Activated CD4-positive, alpha-beta T cell treated with anti-CD3 and anti-CD28 coated beads for 24 hours (primary cell): Measurements from ENCODE around the gene TNS1.

Experiments
- DNase-seq, 2 donors: peaks; one replicate each; pipeline ENCODE4 v3.0.0-alpha.2; 2020; ENCODE audit warnings: low read depth in 2 of 2

The TNS1 gene

DNA sequence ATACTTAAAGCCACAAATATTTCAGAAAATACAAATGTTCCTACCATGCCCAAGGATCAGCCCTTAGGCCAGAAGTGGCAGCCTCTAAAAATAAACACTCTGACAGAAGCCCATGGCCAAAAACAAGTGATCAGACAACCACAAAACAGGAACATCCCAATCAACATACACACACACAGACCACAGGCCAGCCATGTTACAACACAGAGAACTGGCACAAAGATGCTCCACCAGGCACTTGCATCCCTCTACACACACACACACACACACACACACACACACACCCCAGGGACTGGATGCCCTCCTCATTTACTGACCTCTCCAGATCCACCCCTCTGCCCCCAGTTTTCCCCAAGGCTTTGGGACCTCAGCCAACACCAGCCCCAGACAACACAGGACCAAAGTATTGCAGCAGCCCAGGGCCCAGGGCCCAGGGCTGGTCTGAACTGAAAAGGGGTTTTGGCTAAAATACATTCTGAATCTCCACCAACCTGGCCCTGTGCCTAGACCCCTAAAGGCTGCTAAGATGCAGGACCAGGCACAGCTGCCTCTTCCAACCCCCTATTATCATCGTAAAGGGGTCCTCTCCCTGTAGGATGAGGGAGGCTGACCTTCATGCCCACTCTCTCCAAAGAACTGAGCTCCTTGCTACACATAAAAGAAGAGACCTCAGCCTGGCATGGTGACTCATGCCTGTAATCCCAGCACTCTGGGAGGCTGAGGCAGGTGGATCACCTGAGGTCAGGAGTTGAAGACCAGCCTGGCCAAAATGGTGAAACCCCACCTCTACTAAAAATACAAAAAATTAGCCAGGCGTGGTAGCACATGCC, 151.4 kb downstream of the TNS1 start:
- DNase-seq = no peak

DNA sequence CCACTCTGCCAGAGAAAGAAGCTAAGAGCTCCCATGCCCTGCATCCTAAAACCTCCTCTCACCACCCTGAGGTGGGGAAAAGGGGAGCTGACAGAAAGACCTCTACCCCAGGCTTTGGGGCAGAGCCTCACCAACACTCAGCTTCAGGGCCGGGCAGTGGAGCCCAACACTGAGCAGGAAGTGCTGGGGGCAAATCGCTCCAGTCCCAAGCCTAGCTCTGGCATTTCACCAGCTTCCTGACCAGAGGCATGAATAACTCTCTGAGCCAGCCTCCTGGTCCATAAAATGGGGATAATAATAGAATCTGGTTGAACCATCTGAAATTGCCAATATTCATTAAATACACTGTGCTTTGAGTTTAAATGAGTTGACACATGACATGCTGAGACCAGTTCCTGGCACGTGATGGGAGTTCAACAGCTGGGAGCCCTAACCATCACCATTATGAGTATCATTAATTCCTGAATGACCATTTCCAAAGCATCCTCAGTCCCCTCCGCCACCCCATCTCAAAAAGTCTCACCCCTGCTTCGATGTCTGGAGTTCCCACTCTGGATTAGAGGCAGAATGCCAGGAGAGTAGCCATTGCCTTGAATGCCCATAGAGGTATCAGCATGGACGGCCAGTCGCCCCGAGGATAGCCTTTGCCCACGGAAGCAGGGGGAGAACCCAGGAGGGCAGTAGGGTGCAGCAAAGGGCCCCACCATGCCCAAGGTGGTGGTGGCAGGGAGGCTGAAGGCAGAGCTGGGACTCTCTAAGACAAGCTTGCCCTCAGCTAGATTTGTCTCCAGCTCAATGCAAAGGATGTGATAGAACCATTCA, 153.4 kb downstream of the TNS1 start:
- DNase-seq = no peak

- DNase-seq = no peak
Observed at GRCh38 chr2:217848351-217848957, 154.3 kb downstream of the TNS1 start.

GRCh38 chr2:217847552-217848350, 155.0 kb downstream of the TNS1 start:
- no peak for DNase-seq

DNA sequence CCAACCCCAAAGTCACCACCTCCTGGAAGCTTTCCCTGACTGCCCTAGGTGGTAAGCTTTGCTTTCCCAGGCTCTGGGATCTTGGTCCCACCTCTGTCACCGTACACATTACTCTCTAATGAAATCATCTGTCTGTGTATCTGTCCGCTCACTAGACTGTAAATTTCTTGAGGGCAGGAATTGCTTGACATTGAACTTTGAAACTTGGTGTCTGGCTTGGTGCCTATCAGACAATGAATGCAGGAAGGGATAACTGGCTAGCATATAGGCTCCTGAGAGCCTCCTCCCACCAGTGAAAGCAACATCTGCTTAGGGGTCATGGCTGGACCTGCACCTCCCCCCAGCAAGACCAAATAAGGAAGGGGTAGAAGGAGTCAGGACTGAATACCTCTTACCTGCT, 155.7 kb downstream of the TNS1 start:
- DNase-seq = no peak

GRCh38 chr2:217846321-217846743, 156.5 kb downstream of the TNS1 start:
- no peak for DNase-seq

- no peak for DNase-seq
Observed at GRCh38 chr2:217845301-217845700, 157.5 kb downstream of the TNS1 start.

GRCh38 chr2:217844696-217845095, 158.1 kb downstream of the TNS1 start:
- no peak for DNase-seq

DNA sequence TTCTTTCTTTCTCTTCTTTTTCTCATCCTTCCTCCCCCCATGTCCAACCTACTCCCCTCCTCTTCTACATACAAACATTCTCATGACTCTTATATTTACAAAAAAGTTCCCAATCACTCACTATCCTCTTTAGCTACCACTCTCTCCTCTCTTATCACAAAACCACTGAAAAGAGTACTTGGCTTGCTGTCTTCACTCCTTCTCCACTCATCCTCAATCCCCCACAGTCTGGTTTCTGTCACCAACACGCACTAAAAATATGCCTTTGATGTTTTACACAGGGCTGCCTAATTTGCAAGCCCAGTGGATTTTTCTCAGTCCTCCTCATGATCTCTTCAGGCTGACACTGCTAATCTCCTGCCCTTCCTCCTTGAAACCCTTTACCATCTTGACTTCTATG, 159.5 kb downstream of the TNS1 start:
- DNase-seq = no peak

DNA sequence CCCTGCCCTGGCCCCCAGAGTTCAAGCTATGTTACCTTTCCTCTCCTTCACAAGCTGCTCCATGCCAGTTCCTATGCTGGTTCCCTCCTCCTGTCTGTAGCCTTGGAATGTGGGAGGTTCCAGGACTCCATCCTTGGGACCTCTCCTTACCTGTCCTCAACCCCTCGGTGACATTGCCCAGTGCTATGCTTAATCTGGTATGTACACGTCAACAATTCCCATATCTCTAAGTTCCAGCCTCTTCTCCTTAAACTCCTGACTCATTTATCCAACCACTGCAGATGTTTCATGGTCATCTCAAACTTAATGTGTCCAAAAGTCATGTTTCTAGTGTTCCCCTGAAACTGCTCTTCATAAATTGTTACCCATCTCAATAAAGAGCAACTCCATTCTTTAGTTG, 160.8 kb downstream of the TNS1 start:
- DNase-seq = no peak

DNA sequence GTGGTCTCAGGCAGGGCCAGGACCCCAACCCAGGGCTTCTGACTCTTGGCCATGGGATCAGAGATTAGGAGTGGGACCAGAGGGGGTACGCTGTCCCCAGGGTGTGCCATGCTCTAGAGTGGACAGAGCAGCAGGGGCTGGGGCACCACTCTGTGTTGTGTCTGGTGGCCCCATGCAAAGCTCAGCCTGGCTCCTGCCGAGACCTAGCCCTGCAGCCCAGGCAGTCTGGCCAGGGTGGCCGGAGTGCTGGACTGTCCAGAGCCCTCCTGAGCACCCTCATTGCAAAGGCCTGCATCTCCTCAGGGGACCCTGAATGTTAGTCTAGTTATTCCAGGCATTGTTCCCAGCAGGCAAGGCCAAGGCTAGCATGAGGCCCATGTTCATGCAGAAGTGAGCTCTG, 162.3 kb downstream of the TNS1 start:
- no peak for DNase-seq

GRCh38 chr2:217839750-217840107, 163.1 kb downstream of the TNS1 start:
- no peak for DNase-seq

DNA sequence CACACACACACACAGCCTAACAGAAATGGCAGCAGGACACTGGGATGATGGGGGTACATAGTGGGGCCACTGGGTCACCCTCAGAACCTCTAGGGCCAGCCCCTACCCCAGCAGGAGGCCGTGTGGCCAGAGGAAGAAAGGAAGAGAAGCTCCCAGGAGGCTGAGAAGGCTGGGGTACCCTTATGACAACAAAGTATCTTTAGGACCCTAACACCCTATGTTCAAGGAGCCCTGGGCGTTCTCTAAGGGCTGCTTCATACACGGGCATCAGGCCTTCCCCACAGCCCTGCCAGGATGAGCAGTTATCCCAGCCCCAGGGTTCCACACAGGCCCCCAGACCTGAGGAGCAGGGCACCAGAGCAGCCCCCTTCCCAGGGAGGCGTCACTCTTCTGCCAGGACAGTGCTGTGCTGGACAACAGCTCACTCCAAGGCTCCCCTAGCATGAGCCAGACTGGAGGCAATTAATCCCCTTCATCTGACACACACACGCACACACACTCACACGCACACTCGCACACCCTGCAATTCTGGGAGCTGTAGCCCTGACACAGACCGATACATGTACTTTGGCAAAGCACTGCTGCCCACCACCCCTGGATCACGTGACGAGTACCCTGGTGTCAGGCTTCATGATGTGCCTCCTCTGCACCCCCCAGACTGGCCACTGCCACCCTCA, 163.6 kb downstream of the TNS1 start:
- DNase-seq = no peak

GRCh38 chr2:217838409-217838831, 164.4 kb downstream of the TNS1 start:
- DNase-seq = no peak

DNA sequence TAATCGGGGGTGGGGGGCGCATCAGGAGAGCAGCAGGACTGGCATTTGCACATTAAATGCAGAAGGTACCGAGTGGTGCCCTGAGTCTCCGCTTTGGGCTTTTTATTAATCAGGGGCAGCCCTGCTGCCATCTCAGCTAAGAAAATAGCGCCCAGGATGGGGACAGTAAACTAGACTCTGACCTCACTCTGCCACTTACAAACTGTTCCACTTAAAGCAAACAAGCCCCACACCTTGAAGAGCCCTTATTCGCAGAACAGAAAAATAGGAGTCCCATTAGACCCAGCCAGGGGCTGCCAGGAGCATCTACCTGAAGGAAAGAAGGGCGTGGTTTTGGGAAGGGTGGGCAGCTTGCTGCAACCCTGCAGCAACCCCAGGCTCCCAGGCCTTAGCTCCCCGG, 165.3 kb downstream of the TNS1 start:
- DNase-seq = no peak

DNA sequence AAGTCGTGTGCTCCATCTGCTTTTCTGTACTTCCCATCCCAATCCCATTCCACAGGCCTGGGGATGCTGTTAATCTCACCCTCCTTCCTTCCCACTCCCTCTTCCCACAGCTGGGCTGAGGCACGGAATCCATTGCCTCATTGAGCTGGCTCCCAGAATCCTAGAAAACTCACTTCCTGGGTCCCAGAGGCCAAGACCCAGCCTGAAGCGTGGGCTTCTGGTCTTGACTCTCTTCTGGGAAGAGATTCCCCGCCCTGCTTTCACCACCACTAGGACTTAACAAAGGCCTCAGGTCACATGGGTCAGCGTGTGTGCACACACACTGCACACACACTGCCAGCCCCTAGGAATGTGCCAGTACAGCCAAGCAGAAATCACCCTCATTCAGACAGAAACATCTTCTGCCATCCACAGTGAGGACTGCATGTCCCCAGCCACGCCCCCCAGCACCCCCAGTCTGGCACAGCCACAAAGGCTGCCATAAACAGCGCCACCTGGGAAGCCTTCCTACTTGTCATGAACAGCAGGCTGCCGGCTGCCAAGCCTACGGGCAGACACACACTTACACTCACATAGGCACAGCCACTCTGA, 165.8 kb downstream of the TNS1 start:
- no peak for DNase-seq

DNA sequence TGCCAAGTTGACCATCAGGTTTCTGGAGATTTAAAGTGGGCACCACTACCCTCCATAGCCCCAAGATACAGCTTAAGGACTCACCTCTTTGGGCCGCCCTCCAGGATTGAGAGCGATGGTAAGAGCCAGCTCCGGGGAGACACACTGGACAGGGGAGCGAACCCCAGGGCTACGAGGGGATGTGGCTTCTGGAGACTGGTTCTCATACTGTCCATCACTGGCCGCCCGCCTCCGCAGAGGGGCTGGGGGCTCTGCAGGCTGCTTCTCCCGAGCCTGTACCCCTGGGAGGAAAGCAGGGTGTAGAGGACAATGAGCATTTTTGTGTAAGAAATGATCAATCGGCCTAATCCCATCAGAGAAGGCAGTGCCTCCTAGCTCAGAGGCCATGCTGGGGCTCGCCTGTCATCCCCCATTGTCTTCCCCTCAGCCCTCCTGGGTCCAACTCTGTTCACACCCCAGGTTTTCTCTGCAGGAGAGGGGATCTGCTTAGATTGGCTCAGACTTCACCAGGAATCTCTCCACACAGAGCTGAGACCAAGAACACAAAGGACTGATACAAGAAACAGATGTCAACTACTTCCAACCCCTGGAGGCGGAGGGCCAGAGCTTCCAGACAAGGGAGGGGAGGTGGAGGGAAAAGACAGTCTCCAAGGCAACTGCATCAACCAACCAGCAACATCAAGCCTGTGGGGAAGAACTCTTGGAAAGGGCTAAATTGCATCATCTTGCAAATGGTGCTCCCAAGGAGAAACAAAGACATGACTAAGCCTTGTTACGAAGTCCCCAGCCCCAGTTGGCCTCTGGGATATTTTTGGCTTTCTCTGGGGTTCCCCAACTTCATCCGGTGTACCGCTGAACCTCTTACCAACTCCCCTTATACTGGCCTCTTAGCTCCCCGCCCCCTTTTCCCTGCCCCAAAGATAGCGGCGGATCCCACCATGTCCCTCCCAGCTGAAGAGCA, 166.6 kb downstream of the TNS1 start:
- no peak for DNase-seq

- no peak for DNase-seq
Observed at GRCh38 chr2:217834744-217835513, 167.9 kb downstream of the TNS1 start.

- DNase-seq = no peak
Observed at GRCh38 chr2:217834057-217834620, 168.7 kb downstream of the TNS1 start.
